HG02623 (cell line): Measurements from ENCODE around the gene COL27A1.
"Not testable (repeated sequence)": the region's sequence is repeated elsewhere in the genome, so short reads cannot be mapped to it uniquely, and the experiment has no call there.

Experiments
- ATAC-seq: cut with Tn5 transposase; IDR thresholded peaks from one replicate; pipeline ENCODE4 v1.9.1; 2021; ENCODE audit warnings: moderate library complexity; ENCODE audit not compliant: unreplicated experiment

Gene COL27A1

DNA sequence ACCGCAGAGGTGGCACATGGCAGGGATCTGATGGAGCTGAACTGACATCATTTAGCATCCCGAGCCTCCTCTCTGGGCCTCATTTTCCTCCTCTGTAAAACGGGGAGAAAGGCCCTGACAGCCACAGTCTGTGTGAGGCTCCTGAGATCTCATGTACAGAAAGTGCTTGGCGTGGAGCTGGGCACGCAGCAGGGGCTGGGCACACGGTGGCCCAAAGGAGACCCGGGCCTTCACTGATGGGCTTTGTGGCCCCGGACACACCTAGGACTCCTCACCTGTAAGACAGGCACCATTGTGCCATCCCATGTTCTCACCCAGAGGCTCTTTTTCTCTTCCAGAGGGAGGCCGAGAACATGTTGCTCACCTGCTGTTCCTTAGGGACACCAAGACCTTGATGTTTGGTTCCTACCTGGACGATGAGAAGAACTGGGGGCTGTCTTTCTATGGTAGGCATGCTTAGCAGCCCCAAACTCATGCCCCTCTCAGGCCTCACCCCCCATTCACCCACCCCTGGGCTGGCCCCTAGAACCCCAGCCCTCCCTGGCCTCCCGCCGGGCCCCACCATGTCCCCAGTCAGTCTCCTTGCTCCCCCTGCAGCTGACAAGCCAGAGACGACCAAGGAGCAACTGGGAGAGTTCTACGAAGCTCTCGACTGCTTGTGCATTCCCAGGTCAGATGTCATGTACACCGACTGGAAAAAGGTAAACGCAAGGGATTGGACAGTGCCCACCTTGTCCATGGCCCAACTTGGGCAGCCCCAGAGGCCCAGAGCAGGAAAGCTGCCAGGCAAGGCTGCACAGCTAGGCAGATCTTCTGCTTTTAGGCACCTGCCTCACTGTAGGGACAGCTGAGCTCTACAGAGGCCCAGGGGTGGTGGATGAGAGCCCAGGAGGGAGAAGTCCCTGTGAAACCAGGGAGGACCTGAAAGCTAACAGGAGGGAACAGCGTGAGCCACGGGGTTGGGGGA lies 176.2 kb downstream of the COL27A1 start:
- not testable (repeated sequence) for ATAC-seq

DNA sequence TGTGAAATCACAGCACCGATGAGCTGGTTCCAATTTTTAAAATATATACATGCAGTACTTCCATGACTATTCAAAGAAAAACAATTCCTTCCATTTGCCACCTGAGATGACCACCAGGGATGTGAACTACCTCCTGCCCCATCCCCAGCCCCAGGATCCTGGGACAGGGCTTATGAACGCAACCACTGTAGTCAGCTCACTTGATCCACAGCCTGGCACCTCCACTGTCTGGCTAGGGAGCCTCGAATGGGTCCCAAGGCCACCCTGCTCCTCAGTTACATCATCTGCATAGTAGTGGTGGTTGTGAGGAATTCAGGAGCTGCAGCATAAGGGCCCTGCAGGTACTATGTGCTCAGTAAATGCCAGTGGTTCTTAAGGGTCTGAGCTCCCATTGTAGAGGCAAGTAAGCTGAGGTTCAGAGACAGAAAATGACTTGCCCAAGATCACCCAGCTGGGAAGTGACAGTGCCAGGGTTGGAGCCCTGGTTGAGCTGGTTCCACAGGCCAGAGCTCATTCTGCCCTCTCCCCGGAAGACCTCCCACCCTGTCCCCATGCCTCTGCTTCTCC lies 177.2 kb downstream of the COL27A1 start:
- not testable (repeated sequence) for ATAC-seq

DNA sequence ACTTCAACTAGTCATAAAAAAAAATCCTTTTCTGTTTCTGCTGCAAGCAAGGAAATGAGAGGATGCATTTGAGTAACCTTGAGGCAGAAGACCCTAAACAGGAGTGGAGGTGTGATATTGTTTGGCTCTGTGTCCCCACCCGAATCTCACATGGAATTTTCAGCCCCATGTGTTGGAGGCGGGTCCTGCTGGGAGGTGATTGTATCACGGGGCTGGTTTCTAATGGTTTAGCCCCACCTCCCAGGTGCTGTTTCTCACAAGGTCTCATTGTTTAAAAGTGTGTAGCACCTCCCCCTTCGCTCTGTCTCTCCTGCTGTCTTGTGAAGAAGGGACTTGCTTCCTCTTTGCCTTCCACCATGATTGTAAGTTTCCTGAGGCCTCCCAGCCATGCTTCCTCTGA lies 178.4 kb downstream of the COL27A1 start:
- not testable (repeated sequence) for ATAC-seq

DNA sequence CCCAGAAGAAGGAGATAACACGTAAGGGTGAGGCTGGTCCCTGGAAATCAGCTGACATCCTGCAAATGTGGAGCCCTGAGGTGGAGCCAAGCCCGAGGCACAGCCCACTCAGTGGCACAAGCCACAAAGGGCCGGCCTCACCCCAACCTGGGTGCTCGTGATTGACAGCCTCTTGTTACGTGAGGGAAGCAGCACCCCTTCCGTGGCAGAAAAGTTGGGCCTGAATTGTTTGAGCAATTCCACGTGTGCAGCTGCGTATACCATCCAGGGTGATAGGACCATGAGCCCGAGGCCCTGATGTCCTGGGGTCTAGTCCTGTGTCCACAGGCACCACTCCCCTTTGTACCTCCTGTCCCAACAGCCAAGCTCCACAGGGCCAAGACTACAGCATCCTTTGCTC lies 179.2 kb downstream of the COL27A1 start:
- no peak for ATAC-seq

DNA sequence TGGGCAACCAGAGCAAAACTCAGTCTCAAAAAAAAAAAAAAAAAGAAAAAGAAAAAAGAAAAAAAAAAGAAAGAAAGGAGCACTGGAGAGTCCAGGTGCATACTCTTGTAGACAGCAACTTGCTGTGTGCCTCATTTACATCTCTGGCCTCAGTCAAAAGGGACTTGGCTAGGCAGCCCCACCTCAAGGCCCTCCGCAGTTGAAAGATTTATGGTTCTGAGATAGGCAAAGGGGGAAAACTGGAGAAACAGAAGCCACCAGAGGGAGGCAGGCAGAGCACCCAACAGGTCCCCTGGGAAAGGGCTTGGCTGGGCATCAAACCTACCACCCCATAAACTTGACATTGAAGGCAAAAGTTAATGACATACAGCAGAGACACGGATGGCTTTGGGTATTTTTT lies 180.4 kb downstream of the COL27A1 start:
- no peak for ATAC-seq

DNA sequence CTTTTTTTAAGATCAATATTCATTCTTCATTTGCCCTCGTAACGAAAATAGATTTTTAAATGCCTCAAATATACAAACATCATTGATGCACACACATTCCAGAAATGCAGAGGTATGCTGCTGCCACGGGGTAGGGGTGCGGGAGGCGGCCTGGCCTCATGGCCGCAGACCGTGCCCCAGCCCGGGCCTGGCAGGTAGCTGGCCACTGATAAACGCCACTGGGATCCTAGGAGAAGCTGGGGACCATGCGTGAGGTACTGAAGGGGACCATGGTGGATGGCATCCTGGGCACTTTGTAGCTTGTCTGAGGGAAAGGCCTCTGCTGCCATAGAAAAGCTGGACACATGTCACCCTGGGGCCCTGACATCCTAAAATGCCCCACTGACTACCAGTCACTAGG lies 180.8 kb downstream of the COL27A1 start:
- ATAC-seq = no peak

DNA sequence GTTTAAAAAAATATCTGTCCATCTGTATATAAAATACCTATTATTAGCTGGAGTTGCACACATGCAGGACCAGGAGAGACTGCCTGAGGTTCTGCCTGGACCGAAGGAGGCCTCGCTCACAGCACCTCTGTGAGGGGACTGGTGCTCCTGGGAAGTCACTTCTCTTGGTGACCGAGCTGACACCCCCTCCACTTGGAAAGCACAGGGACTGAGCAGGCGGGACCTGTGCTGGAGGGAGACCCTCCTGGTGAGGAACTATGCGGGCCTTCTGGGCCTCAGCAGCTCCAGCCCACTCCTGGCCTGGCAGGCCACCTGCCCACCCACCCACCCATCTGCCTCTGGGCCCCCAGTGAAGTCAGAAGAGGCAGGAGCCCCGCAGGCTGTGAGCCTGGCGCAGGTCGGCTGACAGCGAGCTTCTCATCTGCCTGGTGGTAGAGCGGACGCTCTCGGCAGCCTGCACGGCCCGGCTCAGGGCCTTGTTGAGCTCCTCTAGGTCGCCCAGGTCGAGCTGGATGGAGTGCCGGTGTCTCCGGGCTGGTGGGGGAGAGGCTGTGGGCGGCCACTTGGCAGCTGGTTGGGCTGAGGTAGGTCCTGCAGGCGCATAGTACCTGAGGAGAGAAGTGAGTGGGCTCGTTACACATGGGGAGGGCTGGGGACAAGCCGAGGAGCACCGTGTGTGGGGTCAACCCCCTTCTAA lies 181.5 kb downstream of the COL27A1 start:
- ATAC-seq = no peak

DNA sequence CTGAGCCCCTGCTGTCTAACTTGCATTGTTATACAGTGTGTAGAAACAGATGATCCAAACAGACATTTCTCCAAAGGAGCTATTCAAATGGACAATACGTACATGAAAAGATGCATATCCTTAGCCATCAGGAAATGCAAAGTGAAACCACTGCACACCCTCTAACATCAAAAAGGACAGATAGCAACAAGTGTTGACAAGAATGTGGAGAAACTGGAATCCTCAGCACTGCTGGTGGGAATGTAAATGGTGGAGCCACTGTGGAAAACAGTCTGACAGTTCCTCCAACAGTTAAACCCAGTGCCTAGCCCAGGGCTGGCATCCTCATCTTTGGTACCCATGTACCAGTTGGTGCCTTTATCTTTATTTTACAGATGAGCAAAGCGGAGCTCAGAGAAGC lies 182.8 kb downstream of the COL27A1 start:
- no peak for ATAC-seq

DNA sequence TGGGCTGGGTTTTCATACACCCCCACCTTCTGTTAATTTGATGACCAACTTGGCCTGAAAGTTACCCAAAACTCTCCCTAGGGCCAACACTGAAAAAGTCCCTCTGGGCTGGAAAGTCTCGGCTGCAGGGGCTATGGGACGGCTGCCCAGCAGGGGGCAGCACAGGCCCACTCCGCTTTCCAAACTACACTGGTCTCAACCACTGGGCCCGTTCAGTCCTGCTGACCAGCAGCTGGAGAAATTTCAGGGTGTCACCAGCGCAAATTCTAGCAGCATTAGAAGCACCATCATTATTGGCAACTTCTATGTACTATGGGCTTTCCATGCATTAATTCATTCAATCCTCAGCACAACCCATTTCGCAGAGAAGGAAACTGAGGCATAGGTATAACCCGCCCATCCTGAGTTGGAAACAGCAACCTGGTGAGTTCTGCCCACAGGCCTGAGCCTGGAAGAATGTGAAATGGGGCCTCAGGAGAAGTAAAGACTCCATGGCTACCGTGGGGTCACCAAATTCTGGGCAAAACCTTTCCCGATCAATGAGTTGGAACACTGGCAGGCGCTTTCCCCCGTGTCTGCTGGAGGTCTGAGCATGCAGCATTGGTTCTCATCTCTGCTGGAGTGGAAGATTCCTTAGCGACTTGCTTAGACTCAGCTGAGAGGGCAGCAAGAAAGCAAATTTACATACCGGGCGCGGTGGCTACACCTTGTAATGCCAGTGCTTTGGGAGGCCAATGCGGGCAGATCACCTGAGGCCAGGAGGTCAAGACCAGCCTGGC lies 184.0 kb downstream of the COL27A1 start:
- no peak for ATAC-seq

DNA sequence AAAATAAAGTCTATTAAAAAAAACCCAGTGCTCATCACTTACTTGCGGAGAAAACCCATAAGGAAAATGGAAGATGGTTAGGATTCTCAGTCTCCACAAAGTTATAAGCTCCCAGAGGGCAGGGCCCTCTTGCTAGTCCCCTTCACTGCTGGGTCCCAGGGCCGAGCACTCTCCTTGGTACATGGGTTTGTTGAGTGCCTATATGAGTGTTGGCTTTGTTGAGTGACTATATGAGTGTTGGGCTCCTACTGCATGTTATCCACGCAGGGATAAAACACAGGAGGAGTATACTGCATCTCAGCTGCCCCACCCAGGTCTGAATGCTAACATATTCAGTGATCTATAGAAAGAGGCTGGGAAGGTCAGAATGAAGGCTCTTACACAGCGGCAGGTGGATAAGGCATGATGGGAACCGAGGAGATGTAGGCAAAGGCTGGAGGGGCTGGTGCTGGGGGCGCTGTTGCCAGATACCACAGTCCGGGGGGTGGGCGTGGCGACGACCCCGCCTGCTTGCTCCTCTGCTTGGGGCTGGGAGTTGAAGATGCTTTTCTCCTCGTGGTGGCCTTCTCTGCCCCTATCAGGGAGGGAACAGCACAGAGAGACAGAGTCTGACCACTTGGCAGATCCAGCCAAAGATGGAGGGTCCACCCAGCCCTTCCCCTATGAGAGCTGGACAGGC lies 186.0 kb downstream of the COL27A1 start:
- ATAC-seq = no peak

DNA sequence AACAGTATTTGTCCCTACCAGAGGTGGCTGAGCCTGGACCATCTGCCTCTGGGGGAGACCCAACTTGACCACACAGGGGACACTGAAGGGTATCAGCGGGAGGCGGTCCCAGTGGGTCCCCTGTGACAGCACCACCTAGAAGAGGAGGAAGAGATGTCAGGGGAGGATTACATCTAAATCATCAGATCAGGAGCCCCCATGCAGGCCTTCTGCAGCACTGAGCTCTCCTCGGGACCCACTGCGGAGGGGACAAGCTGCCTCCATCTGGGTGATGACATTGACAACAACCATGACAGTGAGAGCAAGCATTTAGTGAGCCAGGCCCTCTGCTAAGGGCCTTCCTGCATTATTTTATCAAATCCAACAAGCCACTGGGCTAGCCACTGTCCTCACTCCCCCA lies 186.7 kb downstream of the COL27A1 start:
- ATAC-seq = no peak

DNA sequence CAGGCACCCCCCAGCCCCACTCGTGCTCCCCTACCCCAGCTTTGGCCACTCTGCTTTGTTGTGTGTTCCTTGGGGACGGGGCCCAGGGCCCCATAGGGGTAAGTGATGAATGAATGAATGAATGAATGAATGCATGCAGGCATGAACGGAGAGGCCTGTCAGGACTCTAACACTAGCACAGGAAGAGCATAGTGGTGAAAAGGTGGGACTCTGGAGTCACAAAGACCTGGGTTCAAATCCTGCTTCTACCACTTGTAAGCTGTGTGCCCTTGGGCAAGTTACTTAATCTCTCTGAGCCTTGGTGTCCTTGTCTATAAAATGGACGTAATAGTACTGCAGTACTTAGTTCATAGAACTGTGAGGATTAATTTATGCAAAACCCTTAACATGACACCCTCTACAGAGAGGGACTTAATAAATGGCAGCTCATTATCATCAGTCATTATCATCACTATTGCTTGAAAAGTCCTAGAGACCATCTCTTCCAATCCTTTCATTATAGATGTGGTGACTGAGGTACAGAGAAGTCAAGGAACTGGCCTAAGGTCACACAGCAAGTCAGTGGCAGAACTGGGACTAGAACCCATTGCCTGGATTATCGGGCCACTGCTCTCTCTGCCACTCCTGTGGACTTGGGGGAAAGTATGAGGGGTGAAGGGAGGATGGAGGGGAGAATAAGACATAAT lies 187.6 kb downstream of the COL27A1 start:
- no peak for ATAC-seq

DNA sequence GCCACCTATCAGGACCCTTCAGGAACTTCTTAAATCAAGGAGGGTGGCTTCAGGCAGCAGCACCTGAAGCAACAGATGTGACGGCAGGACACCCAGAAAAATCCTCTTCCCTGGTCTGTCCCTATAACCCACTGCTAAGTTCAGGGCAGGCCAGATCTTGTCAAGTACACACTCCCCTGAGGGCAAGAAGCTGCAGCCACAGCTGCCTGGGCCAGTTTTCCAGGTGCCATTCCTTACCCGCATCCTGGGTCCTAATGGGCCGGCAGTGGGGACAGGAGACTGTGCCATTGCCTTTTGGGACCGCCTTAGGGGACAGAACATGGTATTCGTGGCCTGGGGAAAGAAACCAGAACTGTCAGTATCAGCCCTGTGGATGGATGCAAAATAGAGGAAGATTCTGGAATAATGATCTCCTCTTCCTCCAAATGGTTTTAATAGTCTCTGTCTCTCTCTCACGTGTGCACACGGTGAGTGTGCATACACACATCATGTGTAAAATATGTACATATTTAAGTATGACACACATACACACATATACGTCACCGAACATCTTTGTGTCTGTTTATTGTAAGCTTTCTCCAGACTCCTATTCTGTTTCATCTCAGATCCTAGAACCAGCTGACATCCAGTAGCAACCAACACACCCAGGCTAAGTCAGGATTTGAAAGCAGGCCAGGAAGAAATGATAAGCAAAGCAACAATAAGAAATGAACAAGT lies 188.3 kb downstream of the COL27A1 start:
- ATAC-seq = no peak

DNA sequence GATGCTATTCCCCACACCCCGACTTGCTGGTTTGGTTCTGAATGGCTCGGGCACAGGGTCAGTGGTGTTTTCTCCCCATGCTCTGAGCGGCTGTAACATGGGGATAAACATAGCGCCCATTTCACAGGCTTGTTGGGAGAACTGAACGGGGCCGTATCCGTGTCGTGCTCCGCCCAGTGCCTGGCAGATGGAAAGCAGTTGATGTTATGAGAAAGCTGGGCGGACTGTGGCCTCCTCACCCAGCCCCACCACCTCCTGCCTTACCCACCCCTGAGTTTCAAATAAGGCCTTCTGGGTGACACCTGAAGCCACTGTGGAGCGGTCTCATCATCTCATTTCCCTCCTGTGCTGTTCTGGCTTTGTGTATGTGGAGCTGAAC lies 188.8 kb downstream of the COL27A1 start:
- ATAC-seq = no peak

DNA sequence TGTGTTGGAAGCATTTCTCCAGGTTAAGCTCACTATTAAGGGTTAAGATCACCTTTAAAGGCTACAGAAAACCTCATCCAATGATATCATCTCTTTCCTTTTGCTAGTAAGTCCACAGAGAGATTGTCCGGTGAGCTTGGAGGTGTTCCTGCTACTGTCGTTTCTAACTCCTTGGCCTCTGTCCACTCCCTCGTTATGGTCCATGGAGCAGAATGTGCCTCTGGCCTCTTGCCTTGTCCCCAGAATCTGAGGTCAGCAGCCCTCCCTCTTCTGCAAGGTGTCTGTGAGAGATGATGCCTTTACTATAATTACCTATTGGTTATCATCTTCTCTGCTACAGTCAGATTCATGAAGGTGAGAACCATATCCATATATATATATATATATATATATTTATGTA lies 189.4 kb downstream of the COL27A1 start:
- no peak for ATAC-seq

DNA sequence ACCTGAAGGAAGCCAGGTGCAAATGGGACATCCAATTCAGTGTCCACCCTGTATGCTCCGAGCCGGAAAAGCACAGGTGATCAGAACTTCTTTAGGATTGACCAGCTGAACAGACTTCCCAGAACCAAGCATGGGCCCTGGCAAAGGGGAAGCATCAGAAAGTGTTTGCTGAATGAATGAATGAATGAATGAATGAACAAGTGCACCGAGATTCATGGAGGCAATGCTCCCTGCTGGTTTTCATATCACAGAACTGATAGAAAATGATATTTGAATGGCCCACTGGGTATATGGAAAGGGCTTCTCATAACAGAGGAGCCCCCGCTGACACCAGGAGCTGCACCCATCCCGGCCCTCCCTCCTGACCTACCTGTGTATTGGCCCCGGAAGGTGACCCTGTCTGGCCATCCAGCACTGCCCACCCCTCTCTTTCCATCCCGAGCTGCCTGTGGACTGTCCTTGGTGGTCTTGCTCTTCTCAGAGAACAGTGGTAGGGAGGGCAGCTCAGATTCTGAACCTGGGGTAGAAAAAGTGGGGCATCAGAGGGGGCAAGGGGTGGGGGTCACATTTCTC lies 190.2 kb downstream of the COL27A1 start:
- ATAC-seq = no peak

DNA sequence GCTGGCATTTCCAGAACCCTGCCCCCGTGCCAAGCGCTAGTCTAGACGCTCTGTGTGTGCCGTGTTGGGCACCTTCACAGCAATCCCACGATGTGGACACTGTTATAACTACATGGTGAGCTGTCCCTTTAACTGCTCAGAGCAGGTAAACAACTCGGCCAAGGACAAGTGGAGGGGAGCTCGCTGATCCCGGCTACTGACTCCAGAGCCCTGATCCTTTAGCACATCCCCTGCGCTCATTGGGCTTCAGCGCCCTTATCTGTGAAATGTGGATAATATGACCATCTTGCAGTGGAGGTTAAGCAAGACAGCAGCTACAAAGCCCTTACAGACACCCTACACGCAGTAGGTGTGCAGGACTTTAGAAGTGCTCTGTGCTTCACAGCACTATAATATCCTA lies 190.8 kb downstream of the COL27A1 start:
- ATAC-seq = no peak

DNA sequence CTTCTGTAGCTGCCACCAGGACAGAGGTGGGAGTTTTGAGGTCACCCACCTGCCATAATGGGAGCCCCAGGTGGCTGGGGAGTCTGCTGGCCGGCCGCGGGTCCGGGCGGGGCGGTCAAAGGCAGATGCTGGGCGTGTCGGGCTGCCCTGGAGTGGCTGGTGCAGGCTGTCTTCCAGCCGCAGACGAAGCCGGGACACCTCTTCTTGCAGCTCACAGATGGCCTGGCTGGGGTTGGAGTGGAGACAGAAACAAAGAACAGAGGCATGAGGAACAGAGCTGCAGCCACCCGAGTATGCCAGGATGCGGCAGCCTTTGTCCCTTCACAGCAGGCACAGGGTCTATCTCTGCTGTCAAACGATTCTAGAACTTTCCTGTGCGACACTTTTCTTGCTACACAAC lies 192.3 kb downstream of the COL27A1 start:
- ATAC-seq = no peak
